HG03108 (cell line): ENCODE measurements around the gene CD22.
"Not testable (repeated sequence)": the region's sequence is repeated elsewhere in the genome, so short reads cannot be mapped to it uniquely, and the experiment has no call there.

ENCODE experiments used
- ATAC-seq: cut with Tn5 transposase; IDR thresholded peaks from one replicate; pipeline ENCODE4 v1.9.1; 2021; ENCODE audit warnings: moderate library complexity; ENCODE audit not compliant: unreplicated experiment

CD22 gene

DNA sequence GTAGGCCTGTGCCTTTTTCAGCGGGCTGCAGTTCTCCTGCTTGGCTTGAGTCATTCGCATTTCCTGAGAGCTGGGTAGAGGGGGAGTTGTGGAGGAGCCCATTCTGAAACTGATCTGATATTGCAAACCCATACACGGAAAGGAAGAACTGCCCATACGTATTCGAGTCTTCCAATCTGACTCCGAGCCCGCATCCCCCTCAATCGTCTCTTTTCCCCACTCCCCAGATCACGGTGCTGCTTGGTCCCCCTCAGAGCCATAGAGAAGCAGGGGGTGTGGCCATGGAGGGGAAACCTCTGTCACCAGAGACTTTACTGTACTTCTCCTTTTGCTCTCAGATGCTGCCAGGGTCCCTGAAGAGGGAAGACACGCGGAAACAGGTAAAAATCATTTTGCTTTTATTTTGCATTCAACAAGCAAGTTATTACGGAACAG, at the start of gene CD22:
CD22 (plus strand) TSS at position 337 of the 435 bp plus-strand sequence. CDS start 2,854 bp downstream, outside the sequence.
- ATAC-seq = no peak

DNA sequence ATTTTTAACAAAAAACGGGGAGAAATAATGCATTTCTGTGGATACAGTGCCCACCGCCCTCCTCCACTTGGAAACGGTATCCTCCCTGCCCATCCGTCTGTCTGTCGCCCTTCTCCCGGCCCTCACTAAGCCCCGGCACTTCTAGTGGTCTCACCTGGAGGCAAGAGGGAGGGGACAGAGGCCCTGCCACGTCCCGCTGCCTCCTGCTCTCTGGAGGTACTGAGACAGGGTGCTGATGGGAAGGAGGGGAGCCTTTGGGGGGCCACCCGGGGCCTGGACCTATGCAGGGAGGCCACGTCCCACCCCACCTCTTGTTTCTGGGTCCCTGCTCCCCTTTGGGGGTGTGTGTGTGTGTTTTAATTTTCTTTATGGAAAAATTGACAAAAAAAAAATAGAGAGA, 49.6 kb upstream of the CD22 start:
- no peak for ATAC-seq

DNA sequence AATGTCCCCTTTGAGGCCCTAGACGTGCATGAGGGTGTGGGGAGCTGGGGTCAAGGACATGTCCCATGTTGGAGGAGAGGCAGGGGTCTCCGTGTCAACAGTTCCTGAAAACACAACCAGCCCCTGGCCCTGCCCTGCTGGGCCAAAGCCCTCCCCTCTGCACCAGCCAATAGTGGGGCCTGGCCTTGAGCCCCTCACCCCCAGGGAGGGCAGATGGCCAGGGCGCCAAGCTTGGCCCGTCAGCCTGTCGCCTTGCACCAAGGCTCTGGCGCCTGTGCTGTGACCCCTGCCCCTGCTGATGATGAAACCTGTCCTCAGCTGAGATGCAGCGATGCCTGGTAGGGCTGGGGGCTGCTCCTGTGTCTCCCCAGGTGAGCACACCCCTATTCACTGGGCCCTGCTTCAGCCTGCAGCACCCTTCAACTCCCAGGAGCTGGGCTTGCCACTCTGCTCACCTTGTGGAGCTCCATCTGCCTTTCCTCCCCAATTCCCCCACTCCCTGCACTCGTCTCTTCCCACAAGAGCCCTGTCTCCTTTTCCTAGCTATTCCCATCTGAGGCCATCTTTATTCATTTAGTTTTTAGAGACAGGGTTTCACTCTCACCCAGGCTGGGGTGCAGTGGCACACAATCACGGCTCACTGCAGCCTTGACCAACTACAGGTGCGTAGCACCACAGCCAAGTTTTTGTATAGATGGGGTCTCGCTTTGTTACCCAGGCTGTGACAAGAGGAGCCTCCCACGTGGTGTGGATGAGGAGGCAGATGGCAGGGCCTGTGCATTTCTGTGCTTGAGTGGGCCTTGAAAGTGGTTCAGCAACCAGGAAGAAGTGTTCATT, 48.8 kb upstream of the CD22 start:
- no peak for ATAC-seq

DNA sequence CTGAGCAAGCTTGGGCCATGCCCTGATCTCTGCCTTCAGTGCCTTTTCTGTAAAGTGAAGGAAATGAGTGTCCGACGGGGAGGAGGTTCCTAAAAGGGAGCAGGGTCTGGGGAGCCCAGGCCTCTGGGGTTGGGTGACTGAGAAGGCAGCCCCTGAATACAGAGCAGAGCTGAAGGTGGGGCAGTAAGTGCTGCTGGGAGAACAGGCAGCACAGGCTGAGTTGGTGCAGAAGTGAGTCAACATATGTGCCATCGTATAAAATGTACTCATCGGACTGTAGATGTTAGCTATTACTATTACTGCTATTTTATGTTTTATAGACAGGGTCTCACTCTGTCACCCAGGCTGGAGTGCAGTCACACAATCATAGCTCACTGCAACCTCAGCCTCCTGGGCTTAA, 47.7 kb upstream of the CD22 start:
- no peak for ATAC-seq

DNA sequence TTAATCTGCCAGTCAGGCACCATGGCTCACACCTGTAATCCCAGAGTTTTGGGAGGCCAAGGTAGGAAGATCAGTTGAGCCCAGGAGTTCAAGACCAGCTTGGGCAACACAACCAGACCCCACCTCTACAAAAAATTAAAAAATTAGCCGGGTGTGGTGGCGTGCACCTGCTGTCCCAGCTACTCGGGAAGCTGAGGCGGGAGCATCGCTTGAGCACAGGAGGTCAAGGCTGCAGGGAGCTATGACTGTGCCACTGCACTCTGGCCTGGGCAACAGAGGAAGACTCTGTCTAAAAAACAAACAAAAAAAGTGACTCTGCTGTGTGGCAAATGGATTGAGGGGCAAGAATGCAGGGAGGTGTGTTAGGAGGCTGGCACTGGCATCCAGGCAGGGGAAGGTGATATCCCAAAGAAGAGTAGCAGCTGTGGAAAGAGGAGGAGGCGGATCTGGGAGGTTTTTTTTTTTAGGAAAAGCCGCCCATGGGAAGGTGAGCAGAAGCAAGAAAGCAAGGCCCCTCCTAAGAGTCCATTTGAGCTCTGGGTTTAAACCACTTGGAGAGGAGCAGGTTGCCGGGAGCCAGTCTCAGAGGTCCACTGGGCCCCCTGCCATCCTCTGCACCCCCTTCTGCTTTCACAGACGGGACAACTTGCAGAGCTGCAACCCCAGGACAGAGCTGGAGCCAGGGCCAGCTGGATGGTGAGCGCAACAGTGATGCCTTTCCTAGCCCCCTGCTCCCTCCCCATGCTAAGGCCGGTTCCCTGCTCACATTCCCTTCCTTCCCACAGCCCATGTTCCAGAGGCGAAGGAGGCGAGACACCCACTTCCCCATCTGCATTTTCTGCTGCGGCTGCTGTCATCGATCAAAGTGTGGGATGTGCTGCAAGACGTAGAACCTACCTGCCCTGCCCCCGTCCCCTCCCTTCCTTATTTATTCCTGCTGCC, 44.6 kb upstream of the CD22 start:
- no peak for ATAC-seq

DNA sequence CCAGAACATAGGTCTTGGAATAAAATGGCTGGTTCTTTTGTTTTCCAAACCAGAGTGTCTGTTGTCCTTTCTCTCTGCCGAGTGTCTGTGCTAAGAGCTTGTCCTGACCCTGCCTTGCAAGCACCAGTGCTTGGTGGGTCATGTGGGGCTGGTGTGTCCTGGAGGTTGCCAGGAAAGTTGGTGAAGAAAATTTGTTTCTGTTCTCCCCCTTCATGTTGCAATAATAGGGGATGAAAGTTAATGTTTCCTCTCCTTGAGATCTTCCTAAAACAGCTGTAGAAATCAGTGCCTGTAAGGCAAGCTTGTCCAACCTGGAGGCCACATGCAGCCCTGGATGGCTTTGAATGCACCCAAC, 43.9 kb upstream of the CD22 start:
- ATAC-seq = no peak

DNA sequence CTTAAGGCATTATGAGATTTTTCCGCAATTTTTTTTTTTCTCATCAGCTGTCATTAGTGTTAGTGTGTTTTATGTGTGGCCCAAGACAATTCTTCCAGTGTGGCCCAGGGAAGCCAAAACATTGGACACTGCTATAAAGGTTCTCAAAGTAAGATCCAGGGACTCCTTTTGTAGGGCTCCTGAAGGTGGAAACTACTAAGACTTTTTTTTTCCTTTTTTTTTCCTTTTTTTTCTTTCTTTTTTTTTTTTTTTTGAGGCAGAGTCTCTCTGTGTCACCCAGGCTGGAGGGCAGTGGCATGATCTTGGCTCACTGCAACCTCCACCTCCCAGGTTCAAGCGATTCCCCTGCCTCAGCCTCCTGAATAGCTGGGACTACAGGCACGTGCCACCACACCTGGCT, 43.5 kb upstream of the CD22 start:
- not testable (repeated sequence) for ATAC-seq

DNA sequence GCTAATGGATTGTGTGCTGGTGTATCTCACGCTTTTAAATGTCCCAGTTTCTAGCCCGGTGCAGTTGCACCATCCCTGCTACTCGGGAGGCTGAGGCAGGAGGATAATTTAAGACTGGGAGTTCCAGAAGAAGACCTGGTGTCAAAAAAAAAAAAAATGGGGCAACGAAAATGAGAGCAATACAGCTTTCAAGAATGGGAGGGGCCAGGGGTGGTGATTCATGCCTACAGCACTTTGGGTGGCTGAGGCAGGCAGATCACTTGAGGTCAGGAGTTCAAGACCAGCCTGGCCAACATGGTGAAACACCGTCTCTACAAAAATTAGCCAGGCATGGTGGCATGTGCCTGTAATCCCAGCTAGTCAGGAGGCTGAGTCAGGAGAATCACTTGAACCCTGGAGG, 42.9 kb upstream of the CD22 start:
- not testable (repeated sequence) for ATAC-seq

DNA sequence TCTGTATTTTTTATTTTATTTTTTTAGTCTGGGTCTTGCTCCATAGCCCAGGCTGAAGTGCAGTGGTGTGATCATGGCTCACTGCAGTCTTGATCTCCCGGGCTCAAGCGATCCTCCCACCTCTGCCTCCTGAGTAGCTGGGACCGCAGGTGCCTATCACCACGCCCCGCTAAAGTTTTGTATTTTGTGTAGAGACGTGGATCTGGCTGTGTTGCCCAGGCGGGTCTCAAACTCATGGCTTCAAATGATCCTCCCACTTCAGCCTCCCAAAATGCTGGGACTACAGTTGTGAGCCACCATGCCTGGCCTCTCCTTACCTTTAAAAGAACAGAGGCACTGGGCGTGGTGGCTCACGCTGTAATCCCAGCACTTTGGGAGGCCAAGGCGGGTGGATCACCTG, 41.3 kb upstream of the CD22 start:
- ATAC-seq = no peak

DNA sequence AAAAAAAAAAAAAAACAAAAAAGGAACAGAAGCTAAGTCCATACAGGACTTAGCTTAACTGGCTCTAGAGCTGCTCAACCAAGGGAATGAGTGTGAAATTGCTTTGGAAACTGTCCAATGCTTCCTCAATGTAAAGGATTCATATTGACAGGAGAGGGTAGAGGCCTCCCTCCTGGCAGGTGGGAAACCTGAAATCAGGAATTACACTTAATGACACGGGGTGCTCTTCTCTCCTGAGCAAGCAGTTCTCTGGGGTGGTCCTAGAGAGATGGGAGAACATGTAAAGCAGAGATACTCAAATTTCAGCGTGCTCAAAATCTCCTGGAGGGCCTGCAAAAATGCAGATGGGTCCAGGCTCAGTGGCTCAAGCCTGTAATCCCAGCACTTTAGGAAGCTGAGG, 40.7 kb upstream of the CD22 start:
- ATAC-seq = no peak

DNA sequence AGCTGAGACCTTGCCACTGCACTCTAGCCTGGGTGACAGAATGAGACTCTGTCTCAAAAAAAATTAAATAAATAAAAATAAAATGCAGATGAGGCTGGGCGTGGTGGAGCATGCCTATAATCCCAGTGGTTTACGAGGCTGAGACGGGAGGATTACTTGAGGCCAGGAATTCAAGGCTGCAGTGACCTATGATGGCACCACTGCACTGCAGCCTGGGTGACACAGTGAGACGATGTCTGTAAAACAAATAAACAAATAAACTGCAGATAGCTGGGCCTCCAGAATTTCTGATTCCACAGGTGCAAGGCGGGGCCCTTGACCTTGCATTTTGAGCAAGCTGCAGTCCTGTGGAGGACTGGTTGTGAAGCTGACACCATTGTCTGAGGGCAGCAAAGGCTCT, 40.1 kb upstream of the CD22 start:
- ATAC-seq = no peak

DNA sequence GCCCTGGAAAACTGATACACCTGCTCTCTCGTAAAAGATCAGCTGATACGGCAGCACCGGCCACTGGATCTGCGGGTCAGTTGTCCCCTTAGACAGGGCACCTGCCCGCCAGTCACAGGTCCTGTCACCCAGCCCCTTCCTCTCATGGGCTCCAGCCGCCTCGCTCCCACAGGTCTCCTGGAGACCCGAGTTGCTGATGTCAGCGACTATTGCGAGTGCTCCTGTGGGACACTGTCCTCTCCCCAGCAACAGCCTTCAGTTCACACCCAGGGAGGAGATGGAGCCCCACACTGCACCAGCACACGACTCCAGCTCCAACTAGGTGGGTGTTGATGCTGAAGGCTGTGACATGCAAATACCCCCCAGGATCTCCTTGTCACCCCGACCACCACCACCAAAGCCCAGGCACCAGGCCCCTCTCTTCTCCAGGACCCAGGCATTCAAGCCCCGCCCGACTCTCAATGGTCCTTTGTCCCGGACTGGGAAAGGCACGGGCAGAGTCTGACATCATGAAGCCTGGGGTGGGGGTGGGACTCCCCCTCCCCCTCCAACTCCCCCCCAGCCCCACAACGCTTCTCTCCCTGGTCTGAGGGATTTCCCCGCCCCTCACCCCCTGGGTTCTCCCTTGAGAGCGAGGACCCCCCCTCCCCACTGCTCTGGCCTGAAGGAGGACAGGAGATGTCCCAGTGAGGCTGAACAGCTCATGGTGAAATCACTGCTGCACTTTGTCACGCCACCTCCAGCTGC, 38.4 kb upstream of the CD22 start:
- ATAC-seq = no peak

DNA sequence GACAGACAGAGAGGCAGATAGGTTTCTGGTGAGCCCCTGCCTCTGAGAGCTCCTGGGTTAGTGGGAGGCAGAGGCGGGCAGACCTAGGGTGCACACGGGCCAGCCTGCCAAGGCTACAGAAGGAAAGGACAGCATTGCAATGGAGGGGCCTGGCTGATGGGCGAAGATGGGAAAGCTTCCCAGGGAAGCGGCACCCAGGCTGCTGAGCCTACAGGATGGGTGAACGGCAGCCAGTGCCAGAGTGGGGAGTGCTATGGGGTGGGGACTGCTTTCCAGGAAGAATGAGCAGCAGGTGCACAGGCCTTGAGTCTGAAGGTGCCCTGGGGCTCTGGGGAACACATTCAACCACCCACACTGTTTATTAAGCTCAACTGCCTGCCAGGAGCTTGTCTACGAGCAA, 37.7 kb upstream of the CD22 start:
- no peak for ATAC-seq

DNA sequence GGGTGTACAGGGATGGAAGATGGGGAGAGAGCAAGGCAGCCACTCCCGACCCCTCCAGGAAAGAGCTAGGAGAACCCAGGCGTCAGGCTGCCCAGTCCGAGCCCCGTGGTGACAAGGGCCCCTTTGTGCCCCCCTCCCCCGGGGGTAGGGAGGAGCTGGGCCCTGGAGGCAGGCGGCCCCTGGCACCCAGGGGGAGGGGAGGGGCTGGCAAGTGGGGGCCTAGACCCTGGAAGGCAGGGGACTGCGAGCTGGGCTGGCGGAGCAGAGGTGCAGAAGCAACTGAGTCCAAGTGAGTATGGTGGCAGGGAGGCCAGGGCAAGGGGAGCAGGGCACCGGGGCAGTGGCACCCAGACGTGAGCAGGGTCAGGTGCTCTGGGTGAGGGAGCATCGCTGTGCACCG, 37.1 kb upstream of the CD22 start, which contains the start of gene MAG:
MAG (plus strand) TSS at position 246 of the 400 bp plus-strand sequence. CDS start 3,248 bp downstream, outside the sequence.
- ATAC-seq = no peak

DNA sequence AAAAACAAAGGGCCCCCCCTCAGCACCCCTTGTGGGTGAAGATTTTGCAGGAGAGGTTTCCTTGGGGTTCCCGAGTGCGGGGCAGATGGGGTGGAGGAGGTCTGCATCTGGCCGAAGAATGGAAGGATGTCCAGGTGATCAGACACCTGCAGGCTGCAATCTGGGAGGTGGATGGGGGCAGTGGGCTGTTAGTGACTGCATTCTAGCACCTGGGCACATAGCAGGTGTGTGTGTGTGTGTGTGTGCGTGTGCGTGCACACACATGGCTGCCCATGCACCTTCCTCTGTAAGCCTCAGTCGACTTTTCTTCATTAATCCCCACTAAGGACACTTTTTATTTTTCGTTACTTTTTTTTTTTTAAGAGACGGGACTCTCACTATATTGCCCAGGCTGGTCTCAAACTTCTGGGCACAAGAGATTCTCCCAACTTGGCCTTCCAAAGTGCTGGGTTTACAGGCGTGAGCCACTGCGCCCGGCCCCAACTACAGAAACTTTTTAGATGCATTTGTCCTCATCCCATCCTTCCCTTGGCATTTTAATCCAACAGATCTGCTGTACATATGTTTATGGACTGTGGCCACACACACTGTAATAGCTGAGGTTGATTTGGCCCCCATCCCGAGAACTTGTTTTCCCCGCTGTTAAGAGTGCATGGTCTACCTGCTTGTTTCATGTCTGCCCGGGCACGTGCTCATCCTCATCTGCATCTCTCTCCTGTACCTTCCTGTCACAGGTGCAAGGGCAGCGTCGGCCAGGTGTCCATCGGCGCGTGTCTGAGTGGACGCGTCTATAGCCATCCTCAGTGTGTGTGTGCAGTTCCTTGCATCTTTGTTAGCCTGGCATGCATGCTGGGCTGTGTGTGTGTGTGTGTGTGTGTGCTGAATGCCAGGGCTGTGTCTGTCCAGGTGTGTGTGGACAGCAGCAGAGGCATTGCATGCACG, 36.3 kb upstream of the CD22 start:
- ATAC-seq = no peak

DNA sequence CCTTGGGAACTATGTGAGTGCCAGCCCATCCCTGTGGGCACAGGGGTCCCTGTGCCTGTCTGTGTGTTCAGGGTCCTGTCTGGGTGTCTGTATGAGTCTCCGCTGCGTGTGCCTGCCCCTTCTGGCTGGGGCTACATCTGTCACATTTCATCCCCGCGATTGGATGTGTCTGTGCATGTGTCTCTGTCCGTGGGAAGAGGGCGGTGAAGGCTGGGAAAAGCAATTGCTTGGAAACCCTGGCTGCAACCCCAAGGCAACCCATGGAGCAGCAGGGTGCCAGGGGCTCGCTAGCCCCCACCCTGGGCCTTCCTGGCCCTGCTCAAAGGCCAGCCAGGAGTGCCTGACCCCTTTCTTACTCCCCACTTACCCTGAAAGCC, 35.6 kb upstream of the CD22 start:
- no peak for ATAC-seq

DNA sequence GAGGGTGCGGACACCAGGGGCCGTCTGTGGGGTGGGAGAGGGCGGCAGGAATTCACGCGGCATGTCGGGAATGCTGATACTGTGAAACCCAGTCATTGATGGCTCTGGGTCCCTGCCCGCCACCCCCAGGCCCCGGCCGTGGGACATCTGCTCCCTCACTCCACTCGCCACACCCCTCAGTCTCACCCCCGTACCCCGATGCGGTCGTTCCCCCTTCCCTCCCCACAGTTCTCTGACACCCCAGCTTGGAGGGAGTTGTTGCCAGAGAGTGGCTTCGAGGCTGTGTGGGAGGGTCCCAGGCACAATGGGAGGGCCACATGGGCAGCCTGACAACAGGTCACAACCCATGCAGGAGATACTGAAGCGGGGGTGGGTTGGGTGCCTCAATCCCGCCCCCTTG, 35.2 kb upstream of the CD22 start:
- ATAC-seq = no peak

DNA sequence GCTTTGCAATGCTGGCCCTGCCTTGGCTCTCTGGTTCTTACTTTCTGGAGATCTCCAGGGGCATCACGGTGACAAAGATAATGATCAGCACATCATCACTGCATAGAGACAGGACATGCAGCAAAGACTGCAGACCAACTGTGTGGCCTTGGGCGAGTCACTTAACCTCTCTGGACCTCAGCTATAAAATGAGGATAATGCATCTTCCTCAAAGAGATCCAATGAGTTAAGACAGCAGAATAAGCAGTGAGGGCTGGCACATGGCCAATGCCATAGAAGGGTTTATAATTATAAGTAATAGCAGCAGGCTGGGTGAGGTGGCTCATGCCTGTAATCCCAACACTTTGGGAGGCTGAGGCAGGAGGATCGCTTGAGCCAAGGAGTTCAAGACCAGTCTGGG, 34.7 kb upstream of the CD22 start:
- no peak for ATAC-seq

DNA sequence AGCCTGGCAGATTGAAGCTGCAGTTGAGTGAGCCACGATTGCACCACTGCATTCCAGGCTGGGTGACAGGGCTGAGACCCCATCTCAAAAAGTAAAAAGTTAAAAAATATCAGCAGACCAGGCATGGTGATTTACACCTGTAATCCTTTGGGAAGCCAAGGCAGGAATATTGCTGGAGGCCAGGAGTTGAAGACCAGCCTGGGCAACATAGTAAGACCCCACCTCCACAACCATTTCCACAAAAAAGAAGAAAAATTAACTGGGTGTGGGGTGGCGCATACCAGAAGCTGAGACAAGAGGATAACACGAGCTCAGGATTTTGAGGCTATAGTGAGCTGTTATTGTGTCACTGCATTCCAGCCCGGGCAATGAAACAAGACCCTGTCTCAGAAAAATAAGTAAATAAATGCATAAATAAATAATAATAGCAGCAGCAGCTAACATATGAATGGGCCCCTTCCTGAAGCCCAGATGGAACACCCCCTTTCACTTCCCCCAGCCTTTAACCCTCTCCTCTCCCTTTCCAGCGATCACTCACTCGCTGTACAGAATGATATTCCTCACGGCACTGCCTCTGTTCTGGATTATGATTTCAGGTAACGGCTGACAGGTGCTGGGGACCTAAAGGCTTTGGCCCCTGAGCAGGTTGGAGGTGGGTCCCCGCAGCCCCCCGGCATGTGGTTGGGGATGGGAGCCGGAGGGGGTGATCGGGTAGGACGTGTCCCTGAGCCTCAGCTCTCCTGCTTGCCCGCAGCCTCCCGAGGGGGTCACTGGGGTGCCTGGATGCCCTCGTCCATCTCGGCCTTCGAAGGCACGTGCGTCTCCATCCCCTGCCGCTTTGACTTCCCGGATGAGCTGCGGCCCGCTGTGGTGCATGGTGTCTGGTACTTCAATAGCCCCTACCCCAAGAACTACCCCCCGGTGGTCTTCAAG, 33.9 kb upstream of the CD22 start:
- ATAC-seq = no peak
